Thymus (tissue), 14 donors: ENCODE results near the gene HDAC4. TPM values are rescaled to one million over a fixed set of nuclear protein-coding genes. Genes with fewer than 3 reads are reported as not detected.
"Not testable (repeated sequence)": the region's sequence is repeated elsewhere in the genome, so short reads cannot be mapped to it uniquely, and the experiment has no call there.

Source experiments
- DNase-seq, 9 donors: peaks; one replicate each; pipeline ENCODE4 v3.0.0-alpha.2; 2013; ENCODE audit warnings: low spot score in 9 of 9, low read depth in 6 of 9, missing footprints in 1 of 9
- H3K27ac ChIP-seq, 2 donors: one replicate each; pipeline ENCODE4 v1.5.1; 2013; ENCODE audit warnings: control low read depth in 1 of 2, low read depth in 1 of 2, low read length in 1 of 2, mild to moderate bottlenecking in 1 of 2, moderate library complexity in 1 of 2
- H3K27me3 ChIP-seq, 2 donors: one replicate each; pipeline ENCODE4 v1.5.1; 2013; ENCODE audit warnings: low read length in 1 of 2; ENCODE audit not compliant: control insufficient read depth in 2 of 2, insufficient read depth in 1 of 2
- H3K36me3 ChIP-seq, 2 donors: one replicate each; pipeline ENCODE4 v1.5.1; 2013; ENCODE audit warnings: low read length in 1 of 2, mild to moderate bottlenecking in 1 of 2, moderate library complexity in 1 of 2; ENCODE audit not compliant: control insufficient read depth in 2 of 2, insufficient read depth in 2 of 2
- H3K4me1 ChIP-seq, 2 donors: one replicate each; pipeline ENCODE4 v1.5.1; 2013; ENCODE audit warnings: low read length in 2 of 2; ENCODE audit not compliant: control insufficient read depth in 2 of 2, insufficient read depth in 2 of 2
- H3K4me3 ChIP-seq, 2 donors: one replicate each; pipeline ENCODE4 v1.5.1; 2013; ENCODE audit warnings: low read length in 2 of 2, control low read depth in 1 of 2, mild to moderate bottlenecking in 1 of 2
- H3K9me3 ChIP-seq, 2 donors: one replicate each; pipeline ENCODE4 v1.5.1; 2013; ENCODE audit warnings: low read length in 1 of 2, mild to moderate bottlenecking in 1 of 2; ENCODE audit not compliant: control insufficient read depth in 2 of 2, insufficient read depth in 1 of 2
- WGBS: extraction: QIAGEN DNeasy Blood & Tissue Kit; methylation state at CpG from one replicate; pipeline ENCODE4 v1.1.7; 2013; 5-methylcytosine and 5-hydroxymethylcytosine counted together
- long read RNA-seq, 10 donors: transcript quantifications; one replicate each; lab custom pipeline, GENCODE V29; 2026
- polyA plus RNA-seq: library from polyadenylated mRNA; stranded (reverse); fragments of 200-250 nt; gene quantifications from one replicate; pipeline ENCODE4 v1.2.3, GENCODE V29; 2013
- total RNA-seq: library from RNA; stranded (reverse); fragments of 120-200 nt; gene quantifications from one replicate; pipeline ENCODE4 v1.2.4, GENCODE V29; 2013
- donor health status: healthy.

Gene HDAC4
- 17.9 TPM for total RNA-seq
- 7.8 TPM for polyA plus RNA-seq
- long read RNA-seq, donor 1, partial matches to known transcripts: 0 of 1 reads
- long read RNA-seq, donor 1, other reads (novel, unspliced or antisense): 0 of 1 reads
- long read RNA-seq, donor 2, full-length matches to known transcripts: 1 of 8 reads
- long read RNA-seq, donor 2, partial matches to known transcripts: 7 of 8 reads
- long read RNA-seq, donor 2, other reads (novel, unspliced or antisense): 0 of 8 reads
- long read RNA-seq, donor 3: 0 reads
- long read RNA-seq, donor 4: 0 reads
- long read RNA-seq, donor 5: 0 reads
- long read RNA-seq, donor 6: 0 reads
- long read RNA-seq, donor 7: 0 reads
- long read RNA-seq, donor 8: 0 reads
- long read RNA-seq, donor 9: 0 reads
- long read RNA-seq, donor 10, partial matches to known transcripts: 0 of 1 reads
- long read RNA-seq, donor 10, other reads (novel, unspliced or antisense): 0 of 1 reads

- H3K4me1 ChIP-seq: peaks cover 18 to 46% of the 10 kb centered on the region in 2 donors
Observed at GRCh38 chr2:239400596-239401066, at the start of gene HDAC4. HDAC4 (minus strand) TSS chr2:239401020; CDS start chr2:239352699, 48,321 bp downstream.

GRCh38 chr2:239449468-239449867 is 48.6 kb upstream of the HDAC4 start:
- not testable (repeated sequence) for H3K27ac ChIP-seq, H3K4me1 ChIP-seq, H3K27me3 ChIP-seq, H3K36me3 ChIP-seq, H3K4me3 ChIP-seq, DNase-seq, H3K9me3 ChIP-seq
- WGBS: 99% methylated on average over 32 of the region's 32 CpGs

More at GRCh38 chr2:239400596-239401066, at the start of gene HDAC4:
- Histone ChIP-seq H3K27ac (peak within 1 kb of the TSS; percentile 96 to 98), H3K4me3 (peak within 1 kb of the TSS; percentile 85 to 89), H3K9me3 (no peaks in the 10 kb centered on the region), H3K27me3 (no peaks in the 10 kb centered on the region), H3K36me3 (peaks cover 0 to 7% of the 10 kb centered on the region in 2 donors)
- WGBS: under 1% methylated on average over 78 of the region's 78 CpGs
- no peak for DNase-seq

- Histone ChIP-seq H3K4me3 (no peak overlapping the region), H3K9me3 (no peaks in the 10 kb centered on the region), H3K36me3 (no peaks in the 10 kb centered on the region), H3K4me1 (peaks cover 19 to 20% of the 10 kb centered on the region in 2 donors), H3K27me3 (no peaks in the 10 kb centered on the region), H3K27ac (no peak overlapping the region)
- WGBS: 85% methylated on average over 6 of the region's 6 CpGs
- no peak for DNase-seq
Observed at GRCh38 chr2:239445771-239446524, 45.1 kb upstream of the HDAC4 start.

GRCh38 chr2:239444626-239445577 is 44.1 kb upstream of the HDAC4 start:
- H3K27me3 ChIP-seq: peaks cover 0 to 10% of the 10 kb centered on the region in 2 donors
- H3K27ac ChIP-seq: no peak overlapping the region
- no peak overlapping the region for H3K4me3 ChIP-seq
- no peak for DNase-seq
- 96% methylated on average over 20 of the region's 20 CpGs for WGBS
- H3K9me3 ChIP-seq: no peaks in the 10 kb centered on the region
- H3K4me1 ChIP-seq: peaks cover 29 to 30% of the 10 kb centered on the region in 2 donors
- no peaks in the 10 kb centered on the region for H3K36me3 ChIP-seq

GRCh38 chr2:239443666-239444567 is 43.1 kb upstream of the HDAC4 start:
- no peaks in the 10 kb centered on the region for H3K36me3 ChIP-seq
- H3K27me3 ChIP-seq: peaks cover 0 to 18% of the 10 kb centered on the region in 2 donors
- H3K4me3 ChIP-seq: no peak overlapping the region
- H3K27ac ChIP-seq: no peak overlapping the region
- H3K9me3 ChIP-seq: no peaks in the 10 kb centered on the region
- DNase-seq: no peak
- 96% methylated on average over 14 of the region's 14 CpGs for WGBS
- peaks cover 30 to 37% of the 10 kb centered on the region in 2 donors for H3K4me1 ChIP-seq

GRCh38 chr2:239443102-239443620 is 42.3 kb upstream of the HDAC4 start:
- 96% methylated on average over 8 of the region's 8 CpGs for WGBS
- no peaks in the 10 kb centered on the region for H3K36me3 ChIP-seq
- no peak overlapping the region for H3K4me3 ChIP-seq
- no peak for DNase-seq
- H3K4me1 ChIP-seq: peaks cover 30 to 37% of the 10 kb centered on the region in 2 donors
- no peaks in the 10 kb centered on the region for H3K9me3 ChIP-seq
- H3K27ac ChIP-seq: no peak overlapping the region
- H3K27me3 ChIP-seq: peaks cover 0 to 18% of the 10 kb centered on the region in 2 donors

GRCh38 chr2:239442192-239442591 is 41.4 kb upstream of the HDAC4 start:
- 97% methylated on average over 7 of the region's 7 CpGs for WGBS
- Histone ChIP-seq H3K36me3 (no peaks in the 10 kb centered on the region), H3K9me3 (no peaks in the 10 kb centered on the region), H3K4me1 (peaks cover 30 to 37% of the 10 kb centered on the region in 2 donors), H3K27ac (no peak overlapping the region), H3K27me3 (peaks cover 0 to 18% of the 10 kb centered on the region in 2 donors), H3K4me3 (no peak overlapping the region)
- DNase-seq: no peak
